OCI-LY7 (cell line): ENCODE data around the gene NDUFV2. TPM values are rescaled to one million over a fixed set of nuclear protein-coding genes. Genes with fewer than 3 reads are reported as not detected.

Experiments
- BruUV-seq: library from RNA; stranded (reverse); fragments of 400-500 nt; replicated peaks from 2 replicates; lab custom pipeline; 2021; lab: Mats Ljungman, UMichigan
- CTCF ChIA-PET: fragments of 300-600 bp; sonication (Branson Sonifier 250); formaldehyde crosslinking; loops from one replicate; lab custom pipeline; 2022; ENCODE audit warnings: antibody characterized with exemption; ENCODE audit not compliant: unreplicated experiment; lab: Charles Lee
- POLR2A ChIA-PET: fragments of 300-600 bp; sonication (Branson Sonifier 250); formaldehyde crosslinking; loops from one replicate; lab custom pipeline; 2022; ENCODE audit warnings: antibody characterized with exemption; lab: Charles Lee
- DNase-seq: peaks from one replicate; pipeline ENCODE4 v3.0.0-alpha.2; 2015; ENCODE audit warnings: low spot score
- H2AFZ ChIP-seq: fragments of 200-600 bp; sonication (generic), shearing (Covaris generic); 2 replicates; pipeline ENCODE4 v1.6.1; 2014; ENCODE audit warnings: mild to moderate bottlenecking, antibody characterized with exemption, low read length, moderate library complexity
- H3K27ac ChIP-seq: fragments of 200-600 bp; sonication (generic); 2 replicates; pipeline ENCODE4 v1.5.1; 2014; ENCODE audit warnings: mixed run types, low read depth, mild to moderate bottlenecking, moderate library complexity, low read length, inconsistent platforms; ENCODE audit not compliant: poor library complexity, severe bottlenecking
- H3K36me3 ChIP-seq: fragments of 200-600 bp; sonication (generic); 2 replicates; pipeline ENCODE4 v1.6.1; 2014; ENCODE audit warnings: mild to moderate bottlenecking, antibody characterized with exemption, low read length, moderate library complexity, mixed read lengths; ENCODE audit not compliant: insufficient read depth
- H3K4me1 ChIP-seq: fragments of 200-600 bp; sonication (generic); 2 replicates; pipeline ENCODE4 v1.5.1; 2014; ENCODE audit warnings: mild to moderate bottlenecking, low read length; ENCODE audit not compliant: insufficient read depth, poor library complexity, severe bottlenecking
- H3K4me2 ChIP-seq: fragments of 200-600 bp; sonication (generic); 2 replicates; pipeline ENCODE4 v1.6.1; 2014; ENCODE audit warnings: mild to moderate bottlenecking, low read length
- H3K4me3 ChIP-seq: fragments of 200-600 bp; sonication (generic); 2 replicates; pipeline ENCODE4 v1.5.1; 2014; ENCODE audit warnings: mild to moderate bottlenecking, low read depth, low read length; ENCODE audit not compliant: poor library complexity, severe bottlenecking
- H3K79me2 ChIP-seq: fragments of 200-600 bp; sonication (generic); 2 replicates; pipeline ENCODE4 v1.6.1; 2016; ENCODE audit warnings: low read depth, mild to moderate bottlenecking, low read length, moderate library complexity, mixed read lengths; ENCODE audit not compliant: insufficient read depth
- H3K9me2 ChIP-seq: fragments of 200-600 bp; sonication (generic); 2 replicates; pipeline ENCODE4 v1.6.1; 2016; ENCODE audit warnings: mild to moderate bottlenecking, low read length, mixed read lengths; ENCODE audit not compliant: insufficient read depth
- H3K9me3 ChIP-seq: fragments of 200-600 bp; sonication (generic); 2 replicates; pipeline ENCODE4 v1.6.1; 2014; ENCODE audit warnings: mild to moderate bottlenecking, mixed run types, low read length, mixed read lengths
- H4K20me1 ChIP-seq: fragments of 200-600 bp; sonication (generic); 2 replicates; pipeline ENCODE4 v1.6.1; 2014; ENCODE audit warnings: mild to moderate bottlenecking, antibody characterized with exemption, low read length, moderate library complexity, mixed read lengths; ENCODE audit not compliant: insufficient read depth
- CTCF ChIP-seq: fragments of 200-600 bp; sonication (generic); conservative IDR thresholded peaks from 2 replicates; pipeline ENCODE4 v1.5.1; 2014; ENCODE audit warnings: mild to moderate bottlenecking, antibody characterized with exemption, low read length, moderate library complexity, mixed read lengths
- EZH2phosphoT487 ChIP-seq: fragments of 200-600 bp; sonication (generic); IDR thresholded peaks from 2 replicates; pipeline ENCODE4 v1.6.1; 2018; ENCODE audit warnings: low read depth, borderline replicate concordance, mild to moderate bottlenecking, mixed run types, antibody characterized with exemption, low read length, moderate library complexity, mixed read lengths
- intact Hi-C: fragments of 100-400 bp; cut with micrococcal nuclease; formaldehyde crosslinking; loops from one replicate; pipeline ENCODE4 v1.10.0; 2022; ENCODE audit not compliant: unreplicated experiment
- total RNA-seq, 2 experiments: library from RNA; depleted of rRNA in 1 of 2; stranded (reverse); fragments of >200 nt in 1 of 2; shearing (Covaris generic) in 1 of 2; gene quantifications; 2 replicates each; pipeline ENCODE4 v1.2.3, GENCODE V29; 2014 to 2022

The NDUFV2 gene
- total RNA-seq, 2 experiments from 2014 or later, result 185 to 201 TPM

GRCh38 chr18:9140984-9141383 lies 38.5 kb downstream of the NDUFV2 start:
- Histone ChIP-seq H3K9me2 (no peaks in the 10 kb centered on the region), H3K27ac (no peak overlapping the region), H4K20me1 (peaks cover 21% of the 10 kb centered on the region), H3K36me3 (peaks cover 17% of the 10 kb centered on the region), H3K79me2 (peaks cover 85% of the 10 kb centered on the region), H3K4me1 (peaks cover 57% of the 10 kb centered on the region), H2AFZ (no peak overlapping the region), H3K9me3 (0 out of 2 replicates have a peak, but pooled peaks cover 5% of the 10 kb centered on the region), H3K4me2 (peak overlapping the region; percentile 97), H3K4me3 (peak overlapping the region; percentile 84)
- intact Hi-C loops, result no loop called here
- CTCF ChIA-PET, result no interaction called here
- TF ChIP-seq EZH2phosphoT487, result no peak
- no peak for TF ChIP-seq CTCF
- POLR2A ChIA-PET, result interaction anchor here (0.7 to 5.0 kb wide), 8 partner anchors 11 to 76 kb away, joined by 3 to 49 read pairs (median 6); partner anchors contain the start of gene NDUFV2
- DNase-seq, result no peak
- no TSS peak for BruUV-seq

GRCh38 chr18:9146224-9146623 lies 43.7 kb downstream of the NDUFV2 start:
- H3K36me3 ChIP-seq, result peaks cover 17% of the 10 kb centered on the region
- TF ChIP-seq EZH2phosphoT487 (no peak), CTCF (no peak)
- H4K20me1 ChIP-seq, result 0 out of 2 replicates have a peak, but pooled peaks cover 3% of the 10 kb centered on the region
- H3K4me1 ChIP-seq, result peaks cover 66% of the 10 kb centered on the region
- H3K9me3 ChIP-seq, result 0 out of 2 replicates have a peak, but pooled peaks cover 5% of the 10 kb centered on the region
- no peak overlapping the region for H3K4me3 ChIP-seq
- BruUV-seq, result no TSS peak
- ChIA-PET CTCF (interaction anchor here (1.0 kb wide), 1 partner anchor 58 kb away, joined by 3 read pairs; no protein-coding TSS in a partner anchor), POLR2A (interaction anchor here (0.6 to 0.8 kb wide), 3 partner anchors 49 to 330 kb away, joined by 3 to 4 read pairs (median 3); no protein-coding TSS in a partner anchor)
- intact Hi-C loops, result loop anchor here (5.0 kb wide), 1 partner anchor 534 kb away; no protein-coding TSS in a partner anchor
- peaks cover 100% of the 10 kb centered on the region for H3K79me2 ChIP-seq
- peak overlapping the region; percentile 0 for H3K27ac ChIP-seq
- H3K9me2 ChIP-seq, result no peaks in the 10 kb centered on the region
- no peak overlapping the region for H2AFZ ChIP-seq
- no peak for DNase-seq
- peak overlapping the region; percentile 68 for H3K4me2 ChIP-seq
